CD4-positive, alpha-beta memory T cell (primary cell): Measurements from ENCODE around the gene SNED1. TPM values are rescaled to one million over a fixed set of nuclear protein-coding genes. Genes with fewer than 3 reads are reported as not detected.

Experiments
- CTCF ChIA-PET: fragments of 350-600 bp; sonication (Branson Sonifier 250); formaldehyde crosslinking; loops from one replicate; lab custom pipeline; 2021; ENCODE audit warnings: inconsistent platforms; ENCODE audit not compliant: partially characterized antibody; lab: Charles Lee
- POLR2A ChIA-PET: fragments of 350-600 bp; sonication (Branson Sonifier 250); formaldehyde crosslinking; loops from one replicate; lab custom pipeline; 2021; ENCODE audit not compliant: partially characterized antibody; lab: Charles Lee
- DNase-seq, 5 donors: peaks; one replicate each; pipeline versions ENCODE4 v3.0.0 to v3.0.0-alpha.2; 2020 to 2022; ENCODE audit warnings: mixed read lengths in 1 of 5
- H3K27ac ChIP-seq: one replicate; pipeline ENCODE4 v1.7.0; 2013; ENCODE audit warnings: low read depth, low read length
- H3K27me3 ChIP-seq: 2 replicates; pipeline ENCODE4 v1.7.0; 2013; ENCODE audit warnings: mild to moderate bottlenecking, low read length, moderate library complexity; ENCODE audit not compliant: insufficient read depth
- H3K36me3 ChIP-seq: 2 replicates; pipeline ENCODE4 v1.7.0; 2013; ENCODE audit warnings: mild to moderate bottlenecking, low read length, moderate library complexity; ENCODE audit not compliant: insufficient read depth
- H3K4me1 ChIP-seq: 2 replicates; pipeline ENCODE4 v1.7.0; 2013; ENCODE audit warnings: mild to moderate bottlenecking, low read length, moderate library complexity; ENCODE audit not compliant: insufficient read depth
- H3K4me3 ChIP-seq, 2 donors: one replicate each; pipeline ENCODE4 v1.7.0; 2013; ENCODE audit warnings: low read length in 2 of 2, mild to moderate bottlenecking in 1 of 2
- H3K9me3 ChIP-seq, 2 donors: one replicate each; pipeline ENCODE4 v1.7.0; 2013; ENCODE audit warnings: low read length in 2 of 2, control low read depth in 1 of 2; ENCODE audit not compliant: control insufficient read depth in 1 of 2
- H3K27ac Mint-ChIP-seq, 7 donors: one replicate each; pipeline ENCODE4 v1.8.0; 2020 to 2021; ENCODE audit warnings: mixed read lengths in 7 of 7, mild to moderate bottlenecking in 6 of 7, inconsistent platforms in 3 of 7, moderate library complexity in 3 of 7
- H3K27me3 Mint-ChIP-seq, 2 donors: one replicate each; pipeline ENCODE4 v1.8.0; 2020 to 2021; ENCODE audit warnings: mixed read lengths in 2 of 2
- H3K36me3 Mint-ChIP-seq, 2 donors: one replicate each; pipeline ENCODE4 v1.8.0; 2020 to 2021; ENCODE audit warnings: mixed read lengths in 2 of 2, inconsistent platforms in 1 of 2, mild to moderate bottlenecking in 1 of 2
- H3K4me1 Mint-ChIP-seq, 4 donors: one replicate each; pipeline ENCODE4 v1.8.0; 2020 to 2021; ENCODE audit warnings: mixed read lengths in 4 of 4, mild to moderate bottlenecking in 1 of 4
- H3K4me3 Mint-ChIP-seq, 8 donors: one replicate each; pipeline ENCODE4 v1.8.0; 2020 to 2021; ENCODE audit warnings: mixed read lengths in 8 of 8, mild to moderate bottlenecking in 7 of 8, moderate library complexity in 6 of 8, inconsistent platforms in 3 of 8
- H3K9me3 Mint-ChIP-seq, 8 donors: one replicate each; pipeline ENCODE4 v1.8.0; 2020 to 2021; ENCODE audit warnings: mixed read lengths in 8 of 8, mild to moderate bottlenecking in 5 of 8, inconsistent platforms in 3 of 8, moderate library complexity in 1 of 8
- intact Hi-C: fragments of 100-400 bp; cut with micrococcal nuclease; formaldehyde crosslinking; loops from one replicate; pipeline ENCODE4 v1.15.1; 2023
- polyA plus RNA-seq, 2 donors: library from polyadenylated mRNA; unstranded; fragments of 300-500 nt; fragmentation: Illumina TruSeq; gene quantifications; one replicate each; pipeline ENCODE4 v1.2.3, GENCODE V29; 2021
- total RNA-seq, 2 experiments: library from RNA; stranded (reverse); gene quantifications; one replicate each; pipeline ENCODE4 v1.2.3, GENCODE V29; 2021

The SNED1 gene
- total and polyA plus RNA-seq, 4 experiments from 2014 or later, result 1.6 to 90.1 (median 44.2) TPM

DNA sequence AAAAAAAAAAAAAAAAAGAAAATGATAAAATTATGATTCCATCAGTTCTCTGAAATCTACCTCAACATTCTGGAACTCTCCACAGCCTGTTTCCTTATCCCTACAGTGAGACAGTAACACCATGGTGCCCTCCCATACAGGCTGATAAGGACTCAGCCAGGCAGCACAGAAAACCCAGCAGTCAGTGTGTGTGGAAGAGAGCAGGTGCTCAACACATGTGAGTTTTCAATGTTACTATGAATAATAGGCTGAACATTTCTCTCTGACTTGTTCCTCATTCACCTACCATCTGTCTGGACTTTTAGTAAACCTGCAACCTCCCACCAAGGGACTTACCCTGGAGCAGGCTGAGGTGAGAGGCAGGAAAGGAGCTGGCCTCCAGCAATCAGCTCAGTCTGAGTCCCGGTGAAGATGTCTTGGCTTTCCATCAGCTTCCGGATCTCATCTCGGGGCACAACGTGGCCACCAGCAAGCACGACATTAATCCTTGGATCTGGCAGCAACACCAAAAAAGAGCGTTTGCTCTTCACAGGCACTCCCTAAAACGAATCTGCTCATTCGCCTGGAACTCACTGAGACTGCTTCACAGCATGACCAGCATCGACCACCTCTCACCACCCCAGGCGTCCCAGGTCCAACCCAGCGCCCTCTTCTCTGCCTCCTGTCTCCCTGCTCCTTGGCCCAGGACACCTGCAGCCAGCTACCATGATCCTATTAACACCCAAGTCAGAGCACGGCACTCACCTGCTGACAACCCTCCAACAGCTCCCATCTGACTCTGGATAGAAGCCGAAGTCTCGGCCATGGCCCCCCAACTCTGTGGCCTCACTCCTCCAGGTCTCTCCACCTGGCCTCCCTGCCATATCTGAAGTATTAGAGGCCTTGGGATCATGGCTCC, 134.4 kb downstream of the SNED1 start:
- Mint-ChIP-seq H3K9me3 (no peaks in the 10 kb centered on the region), H3K27ac (peak overlapping the region in 3 of 7 donors; percentile 23 to 30 (median 29)), H3K36me3 (peaks cover 17 to 33% of the 10 kb centered on the region in 2 donors), H3K4me3 (peak overlapping the region in 1 of 8 donors; percentile 25), H3K27me3 (no peaks in the 10 kb centered on the region), H3K4me1 (peaks cover 8 to 22% (median 11%) of the 10 kb centered on the region in 4 donors)
- no peaks in the 10 kb centered on the region for H3K27me3 ChIP-seq
- H3K9me3 ChIP-seq, result no peaks in the 10 kb centered on the region
- ChIA-PET POLR2A (interaction anchor here (0.5 to 1.4 kb wide), 3 partner anchors 9 to 30 kb away, joined by 3 read pairs; partner anchors contain the start of gene MTERF4), CTCF (no interaction called here)
- H3K4me1 ChIP-seq, result peaks cover 17% of the 10 kb centered on the region
- no peak overlapping the region for H3K27ac ChIP-seq
- no peak for DNase-seq
- intact Hi-C loops, result no loop called here
- peaks cover 8% of the 10 kb centered on the region for H3K36me3 ChIP-seq
- H3K4me3 ChIP-seq, result no peak overlapping the region

DNA sequence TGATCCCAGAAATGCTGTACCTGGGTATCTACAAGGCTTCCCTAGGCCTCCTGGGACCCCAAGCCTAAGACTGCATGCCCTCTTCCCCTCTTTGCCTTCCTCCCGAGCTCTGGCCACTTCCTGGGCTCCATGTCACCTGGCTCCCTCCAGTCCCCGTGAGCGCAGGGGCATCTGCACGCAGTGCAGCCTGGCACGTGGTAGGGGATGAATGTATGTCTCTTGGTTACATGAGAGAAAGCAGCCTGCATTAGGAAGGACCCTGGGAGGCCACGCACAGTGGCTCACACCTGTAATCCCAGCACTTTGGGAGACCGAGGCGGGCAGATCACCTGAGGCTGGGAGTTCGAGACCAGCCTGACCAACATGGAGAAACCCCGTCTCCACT, 135.0 kb downstream of the SNED1 start:
- H3K36me3 ChIP-seq, result peaks cover 15% of the 10 kb centered on the region
- H3K27ac Mint-ChIP-seq, result peak overlapping the region in 2 of 7 donors; percentile 23 to 30
- peaks cover 2 to 15% (median 5%) of the 10 kb centered on the region in 4 donors for H3K4me1 Mint-ChIP-seq
- no peak overlapping the region for H3K4me3 ChIP-seq
- no peak for DNase-seq
- CTCF ChIA-PET, result no interaction called here
- H3K4me1 ChIP-seq, result peaks cover 11% of the 10 kb centered on the region
- H3K27me3 Mint-ChIP-seq, result no peaks in the 10 kb centered on the region
- no peak overlapping the region for H3K4me3 Mint-ChIP-seq
- H3K9me3 Mint-ChIP-seq, result no peaks in the 10 kb centered on the region
- H3K36me3 Mint-ChIP-seq, result peaks cover 23 to 39% of the 10 kb centered on the region in 2 donors
- H3K27ac ChIP-seq, result no peak overlapping the region
- POLR2A ChIA-PET, result interaction anchor here (0.5 kb wide), 1 partner anchor 25 kb away, joined by 3 read pairs; no protein-coding TSS in a partner anchor
- H3K27me3 ChIP-seq, result no peaks in the 10 kb centered on the region
- intact Hi-C loops, result no loop called here
- no peaks in the 10 kb centered on the region for H3K9me3 ChIP-seq

DNA sequence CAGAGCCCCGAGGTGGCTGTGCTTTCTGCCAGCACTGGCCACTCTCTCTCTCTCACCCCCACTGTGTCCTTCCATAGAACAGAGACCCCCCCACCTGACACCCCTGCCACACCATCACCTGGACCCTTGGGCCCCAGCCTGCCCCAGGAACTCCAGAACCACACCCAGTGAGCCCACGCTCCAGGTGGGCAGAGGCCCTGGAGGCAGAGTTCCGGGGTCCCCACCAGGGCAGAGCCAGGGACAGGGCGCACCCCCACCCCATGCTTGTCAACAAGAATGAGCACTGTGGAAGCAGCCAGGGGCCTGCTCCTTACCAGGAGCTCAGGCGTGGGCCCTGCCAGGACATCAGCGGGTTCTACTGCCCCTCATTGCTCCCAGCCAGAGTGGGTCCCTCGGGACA, 136.3 kb downstream of the SNED1 start:
- no peaks in the 10 kb centered on the region for H3K9me3 ChIP-seq
- DNase-seq, result no peak
- POLR2A ChIA-PET, result interaction anchor here (1.0 to 1.2 kb wide), 3 partner anchors 14 to 32 kb away, joined by 3 read pairs; partner anchors contain the start of gene PASK
- H3K27ac Mint-ChIP-seq, result no peak overlapping the region
- H3K36me3 Mint-ChIP-seq, result peaks cover 29 to 48% of the 10 kb centered on the region in 2 donors
- peaks cover 25% of the 10 kb centered on the region for H3K36me3 ChIP-seq
- intact Hi-C loops, result no loop called here
- no peak overlapping the region for H3K4me3 ChIP-seq
- no peaks in the 10 kb centered on the region for H3K27me3 Mint-ChIP-seq
- H3K9me3 Mint-ChIP-seq, result no peaks in the 10 kb centered on the region
- peaks cover under 1% of the 10 kb centered on the region for H3K4me1 ChIP-seq
- no peak overlapping the region for H3K27ac ChIP-seq
- no peak overlapping the region for H3K4me3 Mint-ChIP-seq
- peaks cover 0 to 5% (median under 1%) of the 10 kb centered on the region in 4 donors for H3K4me1 Mint-ChIP-seq
- CTCF ChIA-PET, result no interaction called here
- H3K27me3 ChIP-seq, result no peaks in the 10 kb centered on the region

DNA sequence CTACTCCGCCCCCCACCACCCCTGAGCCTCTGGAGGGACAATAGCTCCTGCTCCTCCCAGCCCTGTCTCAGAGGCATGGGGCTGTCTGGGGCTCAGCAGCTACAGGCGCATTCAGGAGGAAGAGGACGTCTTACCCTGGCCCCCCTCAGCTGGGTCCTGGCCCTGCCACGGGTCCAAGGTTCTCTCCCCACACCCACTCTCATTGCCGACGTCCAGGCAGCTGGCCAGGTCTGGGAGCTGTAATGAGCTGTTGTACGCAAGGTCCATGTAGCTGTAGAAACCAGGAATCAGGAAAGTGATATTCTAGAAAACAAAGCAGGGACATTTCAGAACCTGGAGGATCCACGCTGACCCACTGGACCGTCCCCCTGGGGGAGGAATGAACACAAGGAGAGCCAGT, 137.3 kb downstream of the SNED1 start:
- peaks cover 31 to 47% of the 10 kb centered on the region in 2 donors for H3K36me3 Mint-ChIP-seq
- no peak for DNase-seq
- no peaks in the 10 kb centered on the region for H3K9me3 Mint-ChIP-seq
- no peak overlapping the region for H3K4me3 Mint-ChIP-seq
- Histone ChIP-seq H3K27me3 (no peaks in the 10 kb centered on the region), H3K36me3 (peaks cover 33% of the 10 kb centered on the region), H3K4me3 (no peak overlapping the region), H3K4me1 (no peaks in the 10 kb centered on the region), H3K9me3 (no peaks in the 10 kb centered on the region), H3K27ac (no peak overlapping the region)
- ChIA-PET POLR2A (interaction anchor here (1.1 to 2.4 kb wide), 5 partner anchors 11 to 25 kb away, joined by 3 to 8 read pairs (median 4); partner anchors contain the start of gene PPP1R7), CTCF (no interaction called here)
- H3K4me1 Mint-ChIP-seq, result peaks cover 0 to 3% (median under 1%) of the 10 kb centered on the region in 4 donors
- H3K27me3 Mint-ChIP-seq, result no peaks in the 10 kb centered on the region
- intact Hi-C loops, result no loop called here
- H3K27ac Mint-ChIP-seq, result no peak overlapping the region

DNA sequence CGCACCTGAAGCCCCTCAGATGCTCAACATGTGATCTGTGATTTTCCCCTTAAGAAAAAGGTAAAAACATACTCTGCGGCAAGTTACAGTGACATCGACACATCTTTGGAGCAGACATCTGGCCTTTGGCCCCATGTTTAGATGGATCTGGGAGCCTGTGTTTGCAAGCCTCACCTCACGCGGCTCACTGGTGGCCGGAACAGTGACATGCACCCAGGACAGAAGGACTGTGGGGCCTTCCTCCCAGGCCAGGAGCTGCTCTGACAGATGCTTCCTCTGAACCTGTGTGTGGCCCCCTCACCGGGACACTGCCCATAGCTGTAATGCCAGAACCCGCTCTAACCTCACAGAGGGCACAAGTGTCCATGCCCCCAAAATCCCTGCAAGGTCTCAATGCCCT, 137.8 kb downstream of the SNED1 start:
- no peak overlapping the region for H3K27ac ChIP-seq
- no peak overlapping the region for H3K4me3 ChIP-seq
- POLR2A ChIA-PET, result interaction anchor here (1.1 to 2.4 kb wide), 8 partner anchors 8 to 34 kb away, joined by 3 to 11 read pairs (median 4); partner anchors contain the start of genes MTERF4, PASK and PPP1R7
- no peaks in the 10 kb centered on the region for H3K27me3 ChIP-seq
- H3K4me1 ChIP-seq, result no peaks in the 10 kb centered on the region
- peaks cover 36% of the 10 kb centered on the region for H3K36me3 ChIP-seq
- Mint-ChIP-seq H3K27me3 (no peaks in the 10 kb centered on the region), H3K9me3 (no peaks in the 10 kb centered on the region), H3K4me3 (no peak overlapping the region), H3K36me3 (peaks cover 31 to 47% of the 10 kb centered on the region in 2 donors), H3K4me1 (peaks cover 0 to 4% (median under 1%) of the 10 kb centered on the region in 4 donors), H3K27ac (no peak overlapping the region)
- intact Hi-C loops, result no loop called here
- CTCF ChIA-PET, result interaction anchor here (0.8 kb wide), 1 partner anchor 58 kb away, joined by 4 read pairs; no protein-coding TSS in a partner anchor
- no peaks in the 10 kb centered on the region for H3K9me3 ChIP-seq
- DNase-seq, result no peak

DNA sequence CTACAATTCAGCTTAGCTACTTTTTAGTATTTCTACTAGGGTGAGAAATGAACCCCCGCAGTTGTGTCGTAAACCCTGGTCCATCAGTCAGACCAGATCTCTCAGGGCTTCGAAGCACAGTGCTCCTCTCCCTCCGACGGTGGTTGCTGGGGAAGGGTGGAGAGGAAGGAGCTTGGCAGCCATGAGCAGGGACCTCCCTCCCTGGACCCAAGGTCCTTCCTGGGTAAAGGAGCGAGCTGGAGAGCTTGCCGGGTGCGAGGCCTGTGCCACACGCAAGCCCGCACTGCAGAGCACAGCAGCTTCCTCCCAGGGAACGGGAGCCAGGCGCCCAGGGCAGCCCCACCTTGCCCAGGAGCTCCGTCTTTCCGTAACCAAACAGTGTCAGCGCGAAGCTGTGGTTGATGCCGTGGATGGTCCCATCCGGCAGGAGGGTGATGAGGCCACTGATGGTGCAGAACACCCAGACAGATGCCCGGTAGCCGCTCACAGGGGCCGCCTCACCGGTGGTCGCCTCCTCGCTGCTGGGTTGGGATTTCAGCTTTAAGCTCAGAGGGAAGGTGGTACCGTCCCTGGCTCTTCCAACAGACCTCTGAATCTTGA, 138.3 kb downstream of the SNED1 start:
- H3K27ac Mint-ChIP-seq, result no peak overlapping the region
- peaks cover 0 to 5% (median 3%) of the 10 kb centered on the region in 4 donors for H3K4me1 Mint-ChIP-seq
- no peak overlapping the region for H3K4me3 ChIP-seq
- H3K27me3 ChIP-seq, result no peaks in the 10 kb centered on the region
- peaks cover 36% of the 10 kb centered on the region for H3K36me3 ChIP-seq
- no peak overlapping the region for H3K4me3 Mint-ChIP-seq
- H3K27ac ChIP-seq, result no peak overlapping the region
- DNase-seq, result no peak
- no peaks in the 10 kb centered on the region for H3K4me1 ChIP-seq
- peaks cover 34 to 50% of the 10 kb centered on the region in 2 donors for H3K36me3 Mint-ChIP-seq
- POLR2A ChIA-PET, result interaction anchor here (1.1 to 2.4 kb wide), 8 partner anchors 9 to 34 kb away, joined by 3 to 11 read pairs (median 4); partner anchors contain the start of genes MTERF4, PASK and PPP1R7
- H3K9me3 Mint-ChIP-seq, result no peaks in the 10 kb centered on the region
- no peaks in the 10 kb centered on the region for H3K9me3 ChIP-seq
- H3K27me3 Mint-ChIP-seq, result no peaks in the 10 kb centered on the region
- CTCF ChIA-PET, result interaction anchor here (0.8 kb wide), 1 partner anchor 58 kb away, joined by 4 read pairs; no protein-coding TSS in a partner anchor
- intact Hi-C loops, result no loop called here
